NCI-H226 (cell line): ENCODE results near the gene ZMYND11.
A peak's percentile ranks its signal among the peaks of the same experiment; 100 is the strongest.

Experiments
- DNase-seq: peaks from one replicate; pipeline ENCODE4 v3.0.0-alpha.2; 2015

ZMYND11 gene

DNA sequence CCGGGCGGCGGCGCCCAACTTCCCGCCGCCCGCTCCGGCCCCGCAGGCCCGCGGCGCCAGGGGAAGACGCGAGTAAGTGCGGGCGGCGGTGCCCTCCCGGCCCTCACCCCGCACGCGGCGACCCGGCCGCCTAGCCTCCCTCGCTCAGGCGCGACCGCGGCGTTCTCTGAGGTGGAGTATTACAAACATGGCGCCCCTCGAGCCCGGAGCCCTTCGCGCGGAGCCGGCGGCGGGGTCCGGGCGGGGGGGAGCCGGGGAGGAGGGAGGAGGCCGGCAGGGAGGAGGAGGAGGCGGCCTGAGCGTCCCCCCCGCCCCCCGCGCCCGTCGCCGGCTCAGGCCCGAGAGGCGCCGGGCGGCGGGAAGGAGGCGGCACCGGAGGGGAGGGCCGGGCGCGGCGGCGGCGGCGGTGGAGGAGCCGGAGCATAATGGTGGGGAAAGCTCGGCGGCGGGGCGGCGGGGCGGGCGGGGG, at the start of gene ZMYND11:
ZMYND11 (plus strand) TSS at position 324 of the 469 bp plus-strand sequence. CDS start 44,558 bp downstream, outside the sequence.
- DNase-seq = peak; percentile 15

DNA sequence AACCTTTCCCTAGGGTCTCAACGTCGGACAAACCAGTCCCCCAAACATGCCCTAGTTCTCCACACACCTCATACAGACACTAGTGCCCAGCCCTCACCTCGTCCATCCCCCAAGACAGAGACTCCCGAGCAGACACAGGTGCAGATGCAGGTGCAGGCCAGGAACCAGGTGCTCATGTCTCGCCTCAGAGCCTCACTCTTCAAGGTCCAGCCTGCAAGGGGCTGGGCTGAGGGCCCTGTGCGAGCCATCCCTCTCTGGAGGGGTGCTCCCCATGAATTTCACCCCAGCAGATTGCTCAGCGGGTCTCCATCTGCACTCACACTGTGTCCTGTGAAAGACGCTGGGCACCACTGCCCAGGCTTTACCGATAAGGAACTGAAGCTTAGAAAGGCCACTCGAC, 49.2 kb upstream of the ZMYND11 start:
- DNase-seq = no peak

DNA sequence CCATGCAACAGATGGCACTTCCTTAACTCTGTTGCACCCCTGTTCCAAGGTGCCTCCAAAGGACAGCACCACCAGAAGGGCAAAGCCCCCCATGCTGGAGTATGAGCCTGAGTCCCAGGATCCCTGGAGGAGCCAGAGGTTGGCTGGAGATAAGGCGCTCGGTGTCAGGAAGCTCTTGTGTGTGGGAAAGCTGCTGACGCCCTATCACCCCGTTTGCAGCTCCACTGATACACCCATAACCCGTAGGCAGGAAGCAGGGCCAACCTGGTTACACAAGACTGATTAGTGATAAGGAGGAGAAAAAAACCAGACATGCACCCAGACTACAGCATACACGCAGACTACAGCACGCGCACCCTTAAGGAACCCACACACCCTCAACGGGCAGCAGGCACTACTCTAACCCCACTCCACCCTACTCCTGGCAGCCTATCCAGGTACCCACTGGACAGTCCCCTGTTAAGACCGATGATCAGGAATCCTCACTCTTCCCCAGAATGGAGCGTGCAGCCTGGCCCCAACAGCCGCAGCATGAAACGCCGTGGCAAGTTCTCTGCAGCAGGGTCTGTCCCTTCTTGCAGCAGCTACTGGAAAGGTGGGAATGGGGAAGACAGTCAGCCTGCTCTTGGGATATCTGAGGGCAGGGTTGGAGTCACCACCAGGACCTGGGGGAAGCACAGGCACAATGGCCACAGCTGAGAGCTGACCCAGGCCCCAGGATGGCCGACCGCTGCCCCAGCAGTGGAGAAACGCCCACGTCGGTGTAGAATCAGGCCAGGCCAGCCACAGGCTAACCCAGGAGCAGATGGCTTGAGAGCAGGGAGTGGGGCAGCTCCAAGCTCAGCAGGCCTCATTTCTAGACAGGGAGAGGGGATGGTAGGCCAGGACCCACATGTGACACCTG, 47.8 kb upstream of the ZMYND11 start:
- DNase-seq = no peak

DNA sequence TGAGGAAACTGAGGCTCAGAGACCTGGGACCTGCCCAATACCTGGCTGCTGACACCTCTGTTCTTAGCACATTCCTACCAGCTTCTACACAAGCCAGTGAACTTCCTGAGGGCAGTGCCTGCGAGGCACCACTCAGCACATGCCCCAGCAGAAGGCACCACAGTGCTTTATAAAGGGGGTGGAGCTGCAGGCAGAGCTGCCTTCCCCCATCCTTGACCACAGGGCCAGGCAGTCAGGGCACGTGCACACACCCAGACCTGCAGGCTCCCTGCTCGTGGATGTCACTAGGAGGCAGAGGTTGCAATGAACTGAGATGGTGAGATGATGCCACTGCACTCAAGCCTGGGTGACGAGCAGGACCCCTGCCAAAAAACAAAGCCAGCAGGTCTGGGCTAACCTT, 47.0 kb upstream of the ZMYND11 start:
- DNase-seq = no peak

DNA sequence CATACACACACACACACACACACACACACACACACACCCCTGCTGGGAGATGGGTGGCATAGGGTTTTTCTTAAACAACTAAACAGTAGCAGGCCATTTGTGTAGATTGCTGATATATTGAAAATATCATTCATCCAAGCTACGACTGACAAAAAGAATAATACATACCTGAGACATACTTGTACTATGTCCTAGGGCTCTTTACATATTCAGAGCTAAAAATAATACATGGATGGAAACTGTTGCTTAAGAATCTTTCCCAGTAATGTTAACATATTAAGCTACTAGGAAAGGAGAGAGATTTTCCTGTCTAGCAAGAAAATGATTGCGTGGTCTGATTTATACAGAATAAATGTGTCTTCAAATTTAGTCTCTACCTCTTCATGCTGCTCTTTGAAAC, 46.0 kb upstream of the ZMYND11 start:
- DNase-seq = no peak

DNA sequence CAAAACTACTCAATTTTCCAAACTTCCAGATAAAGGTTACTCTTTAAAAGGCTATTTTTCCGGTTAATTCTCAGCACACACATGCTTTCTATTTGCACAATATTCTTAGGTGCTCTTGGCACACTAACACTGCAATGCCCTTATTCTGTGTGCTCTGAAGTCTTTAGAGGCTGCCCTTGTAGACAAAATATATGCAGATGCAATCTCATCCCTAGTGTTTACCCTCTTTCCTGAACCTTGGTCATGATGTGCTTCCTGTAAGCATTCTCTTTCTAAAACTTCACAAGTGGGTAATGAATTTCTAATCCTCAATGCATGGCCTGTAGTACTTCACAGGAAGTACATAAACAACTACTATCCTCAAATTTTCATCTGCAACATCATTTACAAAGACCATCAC, 45.1 kb upstream of the ZMYND11 start:
- DNase-seq = no peak

DNA sequence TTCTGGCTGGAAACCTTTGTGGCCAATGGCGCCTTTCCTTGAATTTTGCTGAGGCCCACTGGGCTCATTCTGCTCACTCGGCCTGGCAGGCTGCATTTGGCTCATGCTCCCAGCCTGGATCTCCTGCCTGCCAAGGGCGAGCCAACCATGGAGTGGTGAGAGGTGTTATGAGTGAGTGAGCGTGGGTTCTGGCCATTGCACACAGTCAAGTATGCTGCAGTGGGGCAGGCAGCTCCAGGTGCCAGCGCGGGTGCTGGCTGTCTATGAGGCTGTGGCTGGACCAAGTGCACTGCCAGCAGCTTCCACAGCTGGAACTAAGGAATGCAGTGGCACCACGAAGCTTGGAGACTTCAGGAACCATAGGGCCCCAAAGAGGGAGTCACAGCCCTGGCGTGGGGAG, 43.9 kb upstream of the ZMYND11 start:
- no peak for DNase-seq

DNA sequence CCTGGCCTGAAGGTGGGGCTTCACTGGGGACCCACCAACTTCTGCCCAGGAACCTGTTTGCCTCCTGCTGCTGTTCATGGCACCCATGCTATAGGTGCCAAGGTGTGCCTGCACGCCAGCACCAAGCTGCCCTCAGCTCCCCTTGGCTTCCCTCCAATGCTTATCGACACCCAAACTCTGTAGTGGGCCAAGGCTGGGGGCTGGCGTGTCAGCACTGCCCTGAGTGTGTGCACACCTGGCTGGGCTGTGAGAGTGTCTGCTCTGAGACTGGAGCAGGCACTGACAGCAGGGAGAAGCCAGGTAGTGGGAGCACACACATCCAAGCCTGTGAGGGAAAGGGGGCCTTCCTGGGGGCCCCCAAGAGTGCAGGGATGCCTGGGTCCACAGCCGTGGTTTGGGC, 43.1 kb upstream of the ZMYND11 start:
- no peak for DNase-seq

DNA sequence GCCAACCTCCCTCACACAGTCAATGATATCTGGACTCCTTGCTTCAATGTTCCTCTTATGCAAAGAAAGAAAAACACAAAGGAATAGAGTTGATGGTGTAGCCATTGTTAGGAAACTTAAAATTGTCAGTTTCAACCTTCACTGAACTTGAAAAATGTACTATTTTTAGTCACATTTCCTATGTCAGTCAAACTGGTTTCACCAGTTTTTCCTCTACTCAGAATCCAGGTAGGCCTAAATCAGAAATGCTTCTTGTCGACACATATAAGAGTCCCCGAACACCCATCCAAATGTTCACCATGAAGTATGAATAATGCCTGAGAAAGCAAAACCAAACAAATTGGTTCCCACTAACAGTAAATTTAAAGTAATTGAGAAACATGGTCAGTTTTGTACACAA, 42.4 kb upstream of the ZMYND11 start:
- DNase-seq = no peak

DNA sequence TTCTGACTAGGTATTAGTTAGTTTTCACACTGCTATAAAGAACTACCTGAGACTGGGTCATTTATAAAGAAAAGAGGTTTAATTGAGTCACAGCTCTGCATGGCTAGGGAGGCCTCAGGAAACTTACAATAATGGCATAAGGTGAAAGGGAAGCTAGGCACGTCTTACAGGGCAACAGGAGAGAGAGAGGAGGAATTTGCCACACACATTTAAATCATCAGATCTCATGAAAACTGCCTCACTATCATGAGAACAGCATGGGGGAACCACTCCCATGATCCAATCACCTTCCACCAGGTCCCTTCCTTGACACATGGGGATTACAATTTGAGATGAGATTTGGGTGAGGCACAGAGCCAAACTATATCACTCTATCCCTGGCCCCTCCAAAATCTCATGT, 40.6 kb upstream of the ZMYND11 start:
- no peak for DNase-seq

DNA sequence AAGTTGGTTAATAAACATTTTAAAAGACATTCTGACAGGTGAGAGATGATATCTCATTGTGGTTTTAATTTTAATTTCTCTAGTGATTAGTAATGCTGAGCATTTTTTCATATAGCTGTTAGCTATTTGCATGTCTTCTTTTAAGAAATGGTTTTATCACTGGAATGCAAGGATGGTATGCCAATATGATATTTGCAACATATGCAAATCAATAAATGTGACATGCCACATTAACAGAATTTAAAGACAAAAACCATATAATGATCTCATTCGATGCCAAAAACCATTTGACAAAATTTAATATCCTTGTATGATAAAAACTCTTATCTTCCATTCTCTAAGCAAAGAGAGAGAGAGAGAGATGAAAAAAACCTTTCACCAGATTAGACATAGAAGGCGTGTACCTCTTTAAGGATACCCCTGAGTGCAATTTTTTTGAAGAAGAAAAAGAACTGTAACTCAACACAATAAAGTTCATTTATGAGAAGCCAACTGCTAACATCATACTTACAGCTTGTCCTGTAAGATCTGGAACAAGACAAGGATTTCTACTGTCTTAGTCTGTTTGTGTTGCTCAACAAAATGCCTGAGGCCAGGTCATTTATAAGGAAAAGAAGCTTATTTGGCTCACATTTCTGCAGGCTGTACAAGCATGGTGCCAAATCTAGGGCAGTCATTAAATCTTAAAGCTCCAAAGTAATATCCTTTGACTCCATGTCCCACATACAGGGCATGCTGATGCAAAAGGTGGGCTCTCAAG, 39.7 kb upstream of the ZMYND11 start:
- no peak for DNase-seq

DNA sequence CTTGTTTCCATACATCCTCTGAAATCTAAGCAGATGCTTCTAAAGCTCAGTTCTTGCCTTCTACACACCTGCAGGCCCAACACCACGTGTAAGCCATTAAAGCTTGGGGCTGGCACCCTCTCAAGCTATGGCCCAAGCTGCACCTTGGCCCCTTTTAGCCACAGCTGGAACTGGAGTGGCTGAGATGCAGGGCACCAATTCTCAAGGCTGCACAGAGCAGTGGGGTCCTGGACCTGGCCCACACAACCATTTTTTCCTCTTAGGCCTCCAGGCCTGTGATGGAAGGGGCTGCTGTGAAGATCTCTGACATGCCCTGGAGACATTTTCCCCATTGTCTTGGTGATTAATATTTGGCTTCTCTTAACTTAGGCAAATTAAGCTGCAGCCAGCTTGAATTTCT, 38.8 kb upstream of the ZMYND11 start:
- DNase-seq = no peak

DNA sequence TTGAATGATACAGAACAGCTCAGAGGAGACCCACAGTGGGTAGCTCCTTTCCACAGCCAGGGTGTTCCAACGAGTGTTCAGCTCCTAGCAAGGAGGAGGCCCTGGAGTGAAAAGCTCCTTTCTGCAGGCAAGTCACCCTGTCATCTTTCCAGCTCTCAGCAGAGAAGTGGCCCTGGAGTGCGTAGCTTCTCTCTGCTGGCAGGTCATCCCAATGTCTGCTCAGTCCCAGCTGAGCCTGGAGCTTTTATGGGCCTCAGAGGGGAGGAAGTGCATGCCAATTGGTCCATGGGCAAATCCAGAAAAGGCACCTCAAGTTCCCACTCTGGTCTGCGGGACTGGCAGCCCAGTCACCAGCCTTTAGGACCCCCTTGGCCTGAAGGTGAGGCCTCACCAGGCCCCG, 30.8 kb upstream of the ZMYND11 start:
- DNase-seq = no peak

DNA sequence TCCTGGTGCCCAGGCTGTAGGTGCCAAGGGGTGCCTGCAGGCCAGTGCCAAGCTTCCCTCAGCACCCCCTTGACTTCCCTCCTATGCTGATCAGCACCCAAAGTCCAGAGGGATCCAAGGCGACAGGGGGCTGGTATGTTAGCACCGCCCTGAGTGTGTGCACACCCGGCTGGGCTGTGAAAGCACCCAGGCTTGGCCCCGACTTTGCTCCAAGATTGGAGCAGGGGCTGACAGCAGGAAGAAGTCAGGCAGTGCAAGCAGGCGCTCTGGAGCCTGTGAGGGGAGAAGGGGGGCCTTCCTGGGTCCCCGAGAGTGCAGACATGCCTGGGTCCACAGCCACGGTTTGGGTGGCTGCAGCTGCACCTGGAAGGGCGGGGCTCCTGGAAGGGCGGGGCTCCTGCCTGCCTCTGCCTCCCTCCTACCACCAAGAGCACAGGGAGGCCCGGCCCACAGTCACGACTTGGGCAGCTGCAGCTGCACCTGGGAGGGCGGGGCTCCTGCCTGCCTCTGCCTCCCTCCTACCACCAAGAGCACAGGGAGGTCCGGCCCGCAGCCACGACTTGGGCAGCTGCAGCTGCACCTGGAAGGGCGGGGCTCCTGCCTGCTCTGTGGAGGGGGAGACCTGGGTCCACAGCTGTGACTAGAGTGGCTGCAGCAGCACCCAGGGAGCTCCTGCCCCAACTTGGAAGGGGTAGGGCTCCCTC, 30.2 kb upstream of the ZMYND11 start:
- DNase-seq = no peak

DNA sequence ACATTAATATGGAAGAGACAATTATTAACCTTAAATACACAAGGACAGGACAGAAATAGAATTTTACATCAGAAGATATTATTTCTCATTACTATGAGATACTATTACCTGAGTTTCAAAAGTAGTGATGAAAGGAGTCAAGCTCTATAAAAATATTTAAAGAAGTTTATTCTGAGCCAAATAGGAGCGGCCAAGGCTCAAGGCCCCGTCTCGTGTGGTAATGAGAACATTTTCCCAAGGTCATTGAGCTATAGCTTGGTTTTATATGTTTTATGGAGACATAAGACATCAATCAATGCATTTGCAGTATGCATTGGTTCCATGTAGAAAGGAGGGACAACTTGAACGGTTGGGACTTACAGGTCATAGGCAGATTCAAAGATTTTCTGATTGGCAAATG, 29.4 kb upstream of the ZMYND11 start:
- no peak for DNase-seq

DNA sequence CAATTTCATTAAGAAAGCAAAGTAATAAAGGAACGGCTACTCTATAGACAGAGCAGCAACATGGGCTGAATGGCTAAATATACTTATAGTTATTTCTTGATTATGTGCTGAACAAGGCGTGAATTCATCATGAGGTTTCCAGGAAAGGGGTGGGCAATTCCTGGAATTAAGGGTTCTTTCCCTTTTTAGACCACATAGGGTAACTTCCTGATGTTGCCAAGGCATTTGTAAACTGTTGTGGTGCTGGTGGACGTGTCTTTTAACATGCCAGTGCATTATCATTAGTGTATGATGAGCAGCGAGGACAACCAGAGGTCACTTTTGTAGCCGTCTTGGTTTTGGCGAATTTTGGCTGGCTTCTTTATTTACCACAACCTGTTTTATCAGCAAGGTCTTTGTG, 28.5 kb upstream of the ZMYND11 start:
- no peak for DNase-seq

DNA sequence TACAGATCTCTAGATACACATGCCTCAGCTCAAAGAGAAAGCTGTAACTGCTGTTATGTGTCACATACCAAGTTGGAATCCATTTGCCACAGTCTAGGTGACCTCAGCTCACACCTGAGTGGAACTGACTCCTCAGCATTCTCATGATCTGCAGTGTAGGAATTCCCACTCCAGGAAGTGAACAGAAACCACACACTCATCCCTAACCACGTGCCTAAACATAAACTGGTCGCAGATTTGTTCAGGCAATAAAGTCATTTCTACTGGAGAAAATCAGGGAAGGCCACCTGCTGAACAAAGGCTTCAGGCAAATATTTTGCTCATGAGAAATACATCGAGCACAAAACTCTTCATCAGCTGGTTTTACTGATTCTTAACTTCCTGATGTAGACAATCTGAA, 23.0 kb upstream of the ZMYND11 start:
- no peak for DNase-seq

DNA sequence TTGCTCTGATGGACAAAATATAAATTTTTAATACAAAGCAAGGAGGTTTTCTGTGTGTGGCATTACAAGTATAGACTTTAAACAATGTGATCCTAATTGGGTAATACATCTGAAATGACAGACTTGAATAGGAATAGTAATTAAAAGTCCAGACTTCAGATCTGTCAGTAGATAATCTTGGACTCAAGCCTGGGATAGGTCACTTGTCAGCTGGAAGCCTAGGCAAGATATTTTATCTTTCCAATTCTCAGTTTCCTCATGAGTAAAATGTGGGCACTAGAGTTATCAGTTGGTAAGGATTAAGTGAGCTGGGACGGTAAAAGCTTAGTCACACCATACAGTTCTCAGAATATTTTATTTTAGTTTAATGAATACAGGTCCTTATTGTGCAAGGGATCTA, 10.4 kb upstream of the ZMYND11 start:
- DNase-seq = no peak

DNA sequence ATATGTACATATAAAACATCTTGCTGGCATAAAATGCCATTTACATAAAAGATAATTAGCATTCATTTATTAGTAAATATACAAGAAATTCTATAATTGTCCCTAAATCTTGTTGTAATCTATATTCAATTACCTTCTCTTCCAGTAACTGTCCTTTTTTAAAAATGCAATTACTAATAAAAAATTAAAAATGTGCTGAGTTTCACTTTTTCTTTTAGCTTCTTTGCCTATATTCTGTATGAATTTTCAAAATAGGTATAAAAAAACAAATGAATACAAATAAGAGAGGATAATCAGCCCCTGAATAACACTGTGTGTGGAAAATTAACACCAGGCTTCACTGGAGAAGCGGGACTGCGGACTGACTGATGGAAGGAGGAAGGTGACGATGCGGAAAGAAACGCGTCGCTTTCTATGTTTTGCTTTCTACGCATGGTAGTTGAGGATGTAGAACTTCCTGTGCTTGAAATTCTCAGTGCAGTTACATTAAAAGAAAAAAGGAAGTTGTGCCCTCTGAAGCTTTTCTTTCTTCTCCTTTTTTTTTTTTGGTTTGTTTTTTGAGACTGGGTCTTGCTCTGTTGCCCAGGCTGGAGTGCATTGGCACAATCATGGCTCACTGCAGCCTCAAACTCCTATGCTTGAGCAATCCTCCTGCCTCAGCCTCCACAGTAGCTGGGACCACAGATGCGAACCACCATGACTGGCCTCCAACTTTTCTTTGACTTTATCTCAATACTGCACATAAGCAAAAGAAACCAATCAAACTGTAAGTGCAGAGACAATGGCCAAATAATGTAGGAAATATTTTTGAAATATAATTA, 7.4 kb upstream of the ZMYND11 start:
- no peak for DNase-seq

DNA sequence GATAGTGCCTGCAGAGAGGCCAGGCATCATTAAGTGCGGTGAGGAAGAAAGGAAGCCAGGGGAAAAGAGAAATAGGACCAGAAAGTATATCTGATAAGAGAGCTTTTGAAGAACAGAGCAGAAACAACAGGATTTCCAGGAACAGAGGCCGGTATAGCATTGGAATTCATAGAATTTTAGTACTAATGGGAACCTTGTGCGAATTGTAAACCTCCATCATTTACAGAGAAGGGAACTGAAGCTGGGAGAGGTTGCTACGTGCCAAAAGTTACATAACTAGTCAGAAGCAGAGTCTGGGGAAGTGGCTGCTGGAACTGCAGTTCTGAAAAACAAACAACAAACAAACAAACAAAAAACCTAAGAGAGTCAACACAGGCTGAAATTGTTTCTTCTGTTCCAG, 5.4 kb upstream of the ZMYND11 start:
- no peak for DNase-seq

DNA sequence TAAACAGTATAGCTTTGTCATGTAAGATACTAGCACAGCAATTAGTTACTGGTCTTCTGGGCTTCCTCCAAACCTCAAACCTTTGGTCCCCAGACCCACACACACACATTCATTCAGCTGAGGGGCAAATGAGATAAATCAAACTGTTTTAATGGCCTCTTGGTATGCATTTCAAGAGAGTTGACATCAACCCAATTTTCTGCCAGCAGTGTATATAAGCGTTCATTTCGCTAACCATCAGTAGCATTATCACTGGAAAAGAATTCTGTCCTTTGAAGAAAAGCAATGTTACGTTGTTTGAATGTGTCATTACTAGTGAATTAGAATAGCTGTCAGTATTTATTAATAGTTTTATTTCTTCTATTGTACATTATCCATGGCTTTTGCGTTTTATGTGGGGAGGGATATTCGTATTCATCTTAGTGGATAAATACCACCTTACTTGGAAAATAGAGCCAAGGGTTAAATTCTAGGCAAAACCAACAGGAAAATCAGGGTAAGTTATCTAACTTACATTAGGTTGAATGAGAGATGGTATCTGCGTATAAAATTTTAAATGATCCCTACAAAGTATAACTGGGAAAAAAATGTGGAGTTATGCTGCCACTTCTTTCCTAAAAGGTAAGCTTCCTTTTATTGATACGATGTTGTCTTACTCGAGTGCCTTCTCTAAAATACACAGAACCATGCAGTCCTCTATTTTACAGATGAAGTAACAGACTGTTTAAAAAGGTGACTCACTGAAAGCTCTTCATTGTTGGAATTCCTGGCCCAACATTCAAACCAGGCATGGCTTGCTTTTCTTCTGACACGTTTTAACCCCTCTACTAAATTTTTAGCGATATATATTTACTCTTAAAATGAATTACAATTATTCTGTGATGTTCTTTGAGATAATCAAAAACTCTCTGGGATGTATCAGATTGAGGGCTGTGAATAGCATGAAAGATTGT, 2.0 kb upstream of the ZMYND11 start:
- peak; percentile 44 for DNase-seq
